Measurements from ENCODE around the gene TUBB6. TPM values are rescaled to one million over a fixed set of nuclear protein-coding genes. Genes with fewer than 3 reads are reported as not detected.
A peak's percentile ranks its signal among the peaks of the same experiment; 100 is the strongest.

TUBB6 gene
- total and polyA plus RNA-seq, 2 donors (not counting 1 experiment from before 2014, with no cell fraction given), result 269 to 646 TPM

DNA sequence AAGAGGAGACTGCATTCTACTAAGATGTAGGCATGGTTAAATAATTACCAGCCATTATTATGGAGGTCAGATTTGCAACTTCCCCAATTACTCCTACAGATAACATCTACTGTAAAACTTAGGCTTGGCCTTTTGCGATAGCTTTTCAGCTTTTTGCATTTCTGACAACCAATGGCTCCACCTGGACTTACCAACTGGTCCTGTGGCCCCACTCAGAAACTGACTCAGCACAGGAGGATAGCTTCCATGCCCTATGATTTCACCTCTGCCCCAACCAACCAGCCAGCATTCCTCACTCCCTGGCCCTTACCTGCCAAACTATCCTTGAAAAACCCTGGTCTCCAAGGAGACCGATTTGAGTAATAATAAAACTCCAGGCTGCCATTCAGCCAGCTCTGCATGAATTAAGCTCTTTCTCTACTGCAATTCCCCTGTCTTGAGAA, 28.2 kb downstream of the TUBB6 start:
- no peak for DNase-seq (ENCODE audit: low read depth in 2 of 2)
- Histone ChIP-seq H3K36me3 (ENCODE audit: control insufficient read depth, insufficient read depth, low read length) (peaks cover 10% of the 10 kb centered on the region), H3K9ac (ENCODE audit: insufficient read depth, low read length) (no peak overlapping the region), H3K4me2 (ENCODE audit: extremely low read depth, insufficient read depth, low read length) (no peak overlapping the region), H3K27ac (ENCODE audit: insufficient read depth, low read length) (no peak overlapping the region), H3K4me1 (ENCODE audit: control insufficient read depth, extremely low read depth, insufficient read depth, low read length) (peaks cover 5% of the 10 kb centered on the region), H2AFZ (ENCODE audit: low read length) (no peak overlapping the region), H4K20me1 (ENCODE audit: control insufficient read depth, extremely low read depth, insufficient read depth, low read length) (no peaks in the 10 kb centered on the region), H3K79me2 (ENCODE audit: control insufficient read depth, insufficient read depth, low read length) (no peaks in the 10 kb centered on the region), H3K27me3 (ENCODE audit: control insufficient read depth, insufficient read depth, low read length) (no peaks in the 10 kb centered on the region), H3K4me3 (replicated peaks in 1 of 4; ENCODE audit: control extremely low read depth in 1 of 4, insufficient read depth in 1 of 4, low read depth in 3 of 4, low read length in 4 of 4) (no peak overlapping the region), H3K9me3 (ENCODE audit: control insufficient read depth, insufficient read depth, low read depth, low read length) (no peaks in the 10 kb centered on the region)
- TF ChIP-seq, protein P1, sequence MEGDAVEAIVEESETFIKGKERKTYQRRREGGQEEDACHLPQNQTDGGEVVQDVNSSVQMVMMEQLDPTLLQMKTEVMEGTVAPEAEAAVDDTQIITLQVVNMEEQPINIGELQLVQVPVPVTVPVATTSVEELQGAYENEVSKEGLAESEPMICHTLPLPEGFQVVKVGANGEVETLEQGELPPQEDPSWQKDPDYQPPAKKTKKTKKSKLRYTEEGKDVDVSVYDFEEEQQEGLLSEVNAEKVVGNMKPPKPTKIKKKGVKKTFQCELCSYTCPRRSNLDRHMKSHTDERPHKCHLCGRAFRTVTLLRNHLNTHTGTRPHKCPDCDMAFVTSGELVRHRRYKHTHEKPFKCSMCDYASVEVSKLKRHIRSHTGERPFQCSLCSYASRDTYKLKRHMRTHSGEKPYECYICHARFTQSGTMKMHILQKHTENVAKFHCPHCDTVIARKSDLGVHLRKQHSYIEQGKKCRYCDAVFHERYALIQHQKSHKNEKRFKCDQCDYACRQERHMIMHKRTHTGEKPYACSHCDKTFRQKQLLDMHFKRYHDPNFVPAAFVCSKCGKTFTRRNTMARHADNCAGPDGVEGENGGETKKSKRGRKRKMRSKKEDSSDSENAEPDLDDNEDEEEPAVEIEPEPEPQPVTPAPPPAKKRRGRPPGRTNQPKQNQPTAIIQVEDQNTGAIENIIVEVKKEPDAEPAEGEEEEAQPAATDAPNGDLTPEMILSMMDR (conservative IDR thresholded peaks at IDR 0.05 in 1 of 2, IDR thresholded peaks at IDR 0.05 in 1 of 2; ENCODE audit: low read depth in 1 of 2, low read length in 2 of 2), result no peak
- TF ChIP-seq EZH2 (IDR thresholded peaks at IDR 0.05; ENCODE audit: low read length, missing control alignments), result no peak

DNA sequence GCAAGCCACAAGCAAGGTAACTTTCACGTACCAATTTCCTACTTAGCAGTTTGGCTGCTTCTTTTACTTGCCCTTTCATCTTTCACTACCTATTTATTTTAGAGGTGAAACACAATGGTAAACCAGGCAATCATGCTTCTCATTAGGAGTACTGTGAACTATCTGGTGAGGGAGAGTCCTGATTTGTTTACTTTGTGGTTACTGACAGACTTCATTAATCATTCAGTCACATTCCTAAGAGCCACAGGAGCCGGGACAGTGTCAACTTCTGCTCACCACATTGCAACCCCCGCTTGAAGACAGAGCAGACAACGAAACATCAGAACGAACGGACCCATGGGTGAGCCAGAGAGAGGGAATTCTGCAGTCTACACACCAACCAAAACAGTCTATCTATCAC, 28.8 kb downstream of the TUBB6 start:
- H3K9ac ChIP-seq (ENCODE audit: insufficient read depth, low read length), result no peak overlapping the region
- H3K79me2 ChIP-seq (ENCODE audit: control insufficient read depth, insufficient read depth, low read length), result no peaks in the 10 kb centered on the region
- no peak for TF ChIP-seq EZH2 (IDR thresholded peaks at IDR 0.05; ENCODE audit: low read length, missing control alignments)
- TF ChIP-seq, protein P1 (conservative IDR thresholded peaks at IDR 0.05 in 1 of 2, IDR thresholded peaks at IDR 0.05 in 1 of 2; ENCODE audit: low read depth in 1 of 2, low read length in 2 of 2), result no peak
- DNase-seq (ENCODE audit: low read depth in 2 of 2), result peak; percentile 46 to 93
- H2AFZ ChIP-seq (ENCODE audit: low read length), result no peak overlapping the region
- no peaks in the 10 kb centered on the region for H4K20me1 ChIP-seq (ENCODE audit: control insufficient read depth, extremely low read depth, insufficient read depth, low read length)
- peaks cover 10% of the 10 kb centered on the region for H3K36me3 ChIP-seq (ENCODE audit: control insufficient read depth, insufficient read depth, low read length)
- H3K27ac ChIP-seq (ENCODE audit: insufficient read depth, low read length), result no peak overlapping the region
- peaks cover 5% of the 10 kb centered on the region for H3K4me1 ChIP-seq (ENCODE audit: control insufficient read depth, extremely low read depth, insufficient read depth, low read length)
- no peaks in the 10 kb centered on the region for H3K27me3 ChIP-seq (ENCODE audit: control insufficient read depth, insufficient read depth, low read length)
- H3K4me3 ChIP-seq (replicated peaks in 1 of 4; ENCODE audit: control extremely low read depth in 1 of 4, insufficient read depth in 1 of 4, low read depth in 3 of 4, low read length in 4 of 4), result no peak overlapping the region
- no peaks in the 10 kb centered on the region for H3K9me3 ChIP-seq (ENCODE audit: control insufficient read depth, insufficient read depth, low read depth, low read length)
- peak overlapping the region; percentile 7 for H3K4me2 ChIP-seq (ENCODE audit: extremely low read depth, insufficient read depth, low read length)

DNA sequence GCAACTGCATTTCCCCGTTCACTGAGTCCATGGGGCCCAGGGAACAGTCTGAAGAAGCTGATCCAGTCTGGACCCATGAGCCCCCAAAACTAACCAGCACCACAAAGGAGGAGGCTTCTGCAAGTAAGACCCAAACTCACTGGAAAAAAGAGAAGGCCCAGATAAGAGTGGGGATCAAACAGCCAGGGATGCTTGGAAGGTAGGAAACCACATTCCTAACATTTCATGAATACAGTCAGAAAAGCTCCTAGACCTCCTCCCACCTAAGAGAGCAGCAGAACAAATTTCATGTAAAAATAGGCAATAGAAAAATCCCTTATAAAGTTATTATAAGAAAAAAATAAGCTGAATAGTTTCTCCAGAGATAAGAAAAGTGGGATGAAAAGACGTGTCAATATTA, 30.3 kb downstream of the TUBB6 start:
- Histone ChIP-seq H3K4me2 (ENCODE audit: extremely low read depth, insufficient read depth, low read length) (no peak overlapping the region), H3K9ac (ENCODE audit: insufficient read depth, low read length) (no peak overlapping the region), H3K4me1 (ENCODE audit: control insufficient read depth, extremely low read depth, insufficient read depth, low read length) (peaks cover 5% of the 10 kb centered on the region), H2AFZ (ENCODE audit: low read length) (no peak overlapping the region), H4K20me1 (ENCODE audit: control insufficient read depth, extremely low read depth, insufficient read depth, low read length) (no peaks in the 10 kb centered on the region), H3K36me3 (ENCODE audit: control insufficient read depth, insufficient read depth, low read length) (peaks cover 10% of the 10 kb centered on the region), H3K9me3 (ENCODE audit: control insufficient read depth, insufficient read depth, low read depth, low read length) (no peaks in the 10 kb centered on the region), H3K4me3 (replicated peaks in 1 of 4; ENCODE audit: control extremely low read depth in 1 of 4, insufficient read depth in 1 of 4, low read depth in 3 of 4, low read length in 4 of 4) (no peak overlapping the region), H3K27me3 (ENCODE audit: control insufficient read depth, insufficient read depth, low read length) (no peaks in the 10 kb centered on the region), H3K79me2 (ENCODE audit: control insufficient read depth, insufficient read depth, low read length) (no peaks in the 10 kb centered on the region), H3K27ac (ENCODE audit: insufficient read depth, low read length) (no peak overlapping the region)
- TF ChIP-seq EZH2 (IDR thresholded peaks at IDR 0.05; ENCODE audit: low read length, missing control alignments), result no peak
- TF ChIP-seq, protein P1 (conservative IDR thresholded peaks at IDR 0.05 in 1 of 2, IDR thresholded peaks at IDR 0.05 in 1 of 2; ENCODE audit: low read depth in 1 of 2, low read length in 2 of 2), result no peak
- no peak for DNase-seq (ENCODE audit: low read depth in 2 of 2)

Data from fibroblast of lung (primary cell).